Epidermal melanocyte (primary cell): ENCODE results near the gene CAPN1.
A peak's percentile ranks its signal among the peaks of the same experiment; 100 is the strongest.
"Not testable (repeated sequence)": the region's sequence is repeated elsewhere in the genome, so short reads cannot be mapped to it uniquely, and the experiment has no call there.

Source experiments
- DNase-seq: peaks from one replicate; pipeline ENCODE4 v3.0.0; 2011; ENCODE audit warnings: low spot score; ENCODE audit not compliant: insufficient read length

The CAPN1 gene

DNA sequence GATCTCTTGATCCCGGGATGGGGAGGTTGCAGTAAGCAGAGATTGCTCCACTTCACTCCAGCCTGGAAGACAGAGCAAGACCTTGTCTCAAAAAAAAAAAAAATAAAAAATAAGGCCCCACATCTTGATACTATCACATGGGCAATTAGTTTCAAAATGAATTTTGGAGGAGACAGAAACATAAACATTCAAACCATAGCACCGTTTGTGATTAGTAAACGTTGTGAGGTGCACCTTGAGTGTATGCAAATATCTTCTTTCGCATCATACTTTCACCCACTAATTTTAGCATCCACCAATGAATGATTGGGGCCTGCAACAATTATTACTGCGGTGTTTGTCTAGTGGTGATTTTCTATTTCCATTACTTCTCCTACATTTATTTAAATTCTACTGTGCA lies 22.7 kb upstream of the CAPN1 start:
- DNase-seq: no peak

DNA sequence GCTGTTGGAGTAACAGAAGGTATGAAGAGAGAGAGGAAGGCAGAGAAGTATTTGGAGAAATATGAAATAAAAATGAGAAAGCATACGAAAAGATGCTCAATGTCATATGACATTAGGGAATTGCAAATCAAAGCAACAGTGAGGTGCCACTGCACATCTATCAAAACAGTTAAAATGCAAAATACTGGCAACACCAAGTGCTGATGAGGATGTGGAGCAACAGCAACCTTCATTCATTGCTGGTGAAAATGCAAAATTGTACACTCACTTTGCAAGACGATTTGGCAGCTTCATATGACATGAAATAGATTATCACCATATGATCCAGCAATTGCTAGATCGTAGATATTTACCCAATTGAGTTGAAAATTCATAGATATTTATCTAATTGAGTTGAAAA lies 21.1 kb upstream of the CAPN1 start:
- DNase-seq: no peak

DNA sequence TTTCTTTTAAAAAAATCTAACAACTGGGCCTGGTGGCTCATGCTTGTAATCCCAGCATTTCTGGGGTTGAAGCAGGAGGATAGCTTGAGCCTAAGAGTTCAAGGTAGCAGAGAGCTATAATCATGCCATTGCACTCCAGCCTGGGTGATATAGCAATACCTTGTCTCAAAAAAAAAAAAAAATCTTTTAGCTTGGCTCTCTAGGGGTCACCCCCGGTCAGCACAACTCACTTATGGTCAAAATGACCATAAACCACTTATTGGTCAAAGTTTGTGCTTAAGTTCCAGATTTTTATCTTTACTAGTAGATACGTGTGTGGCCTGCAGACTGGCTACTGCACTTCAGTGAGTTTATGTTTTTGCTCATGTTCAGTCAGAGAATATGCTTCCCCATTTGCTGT lies 18.0 kb upstream of the CAPN1 start:
- DNase-seq: no peak

DNA sequence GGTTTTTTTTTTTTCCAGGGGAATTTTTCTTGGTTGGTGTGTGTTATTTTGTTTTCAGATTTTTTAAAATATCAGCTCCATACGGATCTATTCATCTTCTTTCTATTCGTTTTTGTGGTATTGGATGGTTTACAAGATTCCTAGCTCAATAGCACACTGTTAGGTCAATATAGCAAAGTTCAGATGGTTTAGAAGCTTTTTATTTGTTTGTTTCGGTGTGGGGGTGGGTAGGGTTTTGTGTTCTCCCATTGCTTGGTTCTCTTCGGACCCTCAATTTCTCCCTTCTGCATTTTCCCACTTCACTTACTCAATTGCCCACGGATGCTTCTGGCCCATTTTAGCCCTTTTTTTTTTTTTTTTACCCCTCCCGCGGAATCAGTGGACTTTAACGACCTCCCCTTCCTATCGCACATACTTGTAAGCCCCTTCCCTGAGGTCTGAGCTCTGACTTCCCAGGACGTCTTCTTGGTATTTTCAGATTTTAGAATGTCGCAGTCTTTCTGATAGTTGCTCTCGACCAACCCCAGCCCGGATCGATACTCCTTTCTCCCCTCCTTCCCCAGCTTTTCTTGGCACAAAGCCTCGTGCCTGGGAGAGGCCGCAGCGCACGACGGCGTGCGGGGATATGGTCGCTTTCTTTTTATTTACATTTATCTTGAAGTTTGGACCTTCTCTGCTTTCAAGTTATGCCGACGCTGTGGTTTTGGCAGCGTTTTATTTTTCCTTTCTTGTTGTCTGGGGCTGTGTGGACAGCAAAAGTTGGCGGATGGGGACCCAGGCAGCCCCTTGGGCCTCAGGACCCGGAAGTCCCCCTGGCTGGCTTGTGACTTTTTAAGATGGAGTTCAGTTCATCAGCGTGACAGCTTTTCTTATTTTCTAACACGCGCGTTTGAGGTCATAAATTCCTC lies 16.1 kb upstream of the CAPN1 start:
- no peak for DNase-seq

DNA sequence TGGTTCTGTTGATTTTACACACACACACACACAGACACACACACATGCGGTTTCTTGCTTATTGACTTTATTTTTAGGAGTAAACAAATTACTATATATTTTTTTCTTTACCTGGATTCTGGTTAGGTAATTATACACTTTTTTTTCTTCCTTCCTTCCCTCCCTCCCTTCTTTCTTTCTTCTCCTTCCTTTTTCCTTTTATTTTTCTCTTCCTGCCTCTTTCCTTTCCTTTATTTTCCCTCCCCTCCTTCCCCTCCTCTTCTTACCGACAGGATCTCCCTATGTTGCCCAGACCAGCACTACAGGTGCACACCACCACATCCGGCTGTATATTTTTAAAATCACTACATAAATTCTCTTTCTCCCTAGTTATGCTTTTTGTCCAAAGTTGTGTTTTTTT lies 14.8 kb upstream of the CAPN1 start:
- no peak for DNase-seq

DNA sequence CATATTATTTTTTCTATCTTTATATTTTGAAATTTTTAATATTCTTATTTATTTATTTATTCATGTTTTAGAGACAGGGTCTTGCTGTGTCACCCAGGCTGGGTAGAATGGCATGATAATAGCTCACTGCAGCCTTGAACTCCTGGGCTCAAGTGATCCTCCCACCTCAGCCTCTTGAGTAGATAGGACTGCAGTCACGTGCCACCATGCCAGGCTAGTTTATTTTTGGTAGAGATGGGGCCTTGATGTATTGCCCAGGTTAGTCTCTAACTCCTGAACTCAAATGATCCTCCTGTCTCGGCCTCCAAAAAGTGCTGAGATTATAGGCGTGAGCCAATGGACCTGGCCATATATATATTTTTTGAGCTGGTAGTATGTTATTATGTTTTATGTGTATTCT lies 14.1 kb upstream of the CAPN1 start:
- DNase-seq: no peak

DNA sequence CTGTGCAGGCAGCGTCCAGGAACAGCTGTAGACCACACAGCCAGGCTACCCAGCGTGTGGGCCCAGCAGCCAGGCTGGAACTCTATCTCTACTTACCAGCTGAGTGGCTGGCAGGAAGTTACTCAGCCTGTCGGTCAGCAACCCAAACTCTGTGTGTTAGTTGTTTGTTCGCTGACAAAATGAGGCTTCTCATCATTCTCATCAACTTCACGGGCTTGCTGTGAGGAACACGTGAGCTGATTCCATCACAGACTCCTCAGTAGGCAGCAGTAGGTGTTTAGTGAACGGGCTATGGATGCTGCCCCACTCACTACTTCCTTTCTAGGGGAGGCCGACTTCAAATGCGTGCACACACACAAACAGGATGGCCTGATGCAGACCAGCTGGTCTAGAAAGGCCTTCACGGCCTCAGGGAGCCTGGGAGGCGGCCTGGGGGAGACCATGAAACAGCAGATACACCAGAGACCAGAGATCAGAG lies 12.5 kb upstream of the CAPN1 start:
- no peak for DNase-seq

DNA sequence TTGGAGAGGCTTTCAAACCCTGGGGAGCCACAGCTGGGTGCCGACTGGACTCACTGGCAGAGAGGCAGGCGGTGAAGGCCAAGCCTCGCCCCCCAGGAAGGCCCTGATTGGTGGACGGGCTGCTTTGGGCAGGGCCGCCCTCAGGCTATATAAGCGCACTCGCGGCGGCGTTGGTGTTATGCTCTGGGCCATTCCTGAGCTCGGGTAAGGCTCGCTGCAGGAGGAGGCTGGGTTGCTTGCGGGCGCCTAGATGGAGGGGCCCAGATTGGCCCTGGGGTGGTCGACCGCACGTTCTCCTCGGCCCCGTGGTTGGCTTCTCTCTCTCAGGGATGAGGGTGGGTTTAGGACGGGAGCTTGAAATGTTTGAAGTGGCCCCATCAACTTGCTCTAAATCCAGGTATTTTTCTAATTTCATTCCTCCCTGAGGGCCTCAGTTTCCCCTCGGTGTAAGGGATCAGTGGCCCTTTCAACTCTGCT lies 11.6 kb upstream of the CAPN1 start, which contains the start of gene SPDYC:
SPDYC (plus strand) TSS at position 176 of the 477 bp plus-strand sequence. CDS start 1,125 bp downstream, outside the sequence.
- DNase-seq: no peak

DNA sequence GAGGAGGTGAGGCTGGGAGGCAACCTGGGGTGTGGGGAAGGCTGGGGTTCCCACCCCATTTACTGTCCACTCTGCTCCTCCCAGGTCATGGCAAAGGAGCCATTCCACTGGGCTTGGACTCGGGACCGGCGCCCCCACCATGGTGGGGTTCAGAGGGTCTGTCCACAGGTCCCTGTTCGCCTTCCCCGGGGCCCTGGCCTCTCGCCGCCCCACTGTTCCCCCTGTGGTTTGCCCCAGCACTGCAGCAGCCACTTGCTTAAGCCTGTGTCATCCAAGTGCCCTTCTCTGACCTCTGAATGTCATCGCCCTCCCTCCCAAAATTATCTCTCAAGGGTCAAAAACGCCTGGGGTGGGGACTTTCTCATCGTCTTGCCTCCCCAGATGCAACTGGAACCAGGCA lies 9.1 kb upstream of the CAPN1 start:
- no peak for DNase-seq

DNA sequence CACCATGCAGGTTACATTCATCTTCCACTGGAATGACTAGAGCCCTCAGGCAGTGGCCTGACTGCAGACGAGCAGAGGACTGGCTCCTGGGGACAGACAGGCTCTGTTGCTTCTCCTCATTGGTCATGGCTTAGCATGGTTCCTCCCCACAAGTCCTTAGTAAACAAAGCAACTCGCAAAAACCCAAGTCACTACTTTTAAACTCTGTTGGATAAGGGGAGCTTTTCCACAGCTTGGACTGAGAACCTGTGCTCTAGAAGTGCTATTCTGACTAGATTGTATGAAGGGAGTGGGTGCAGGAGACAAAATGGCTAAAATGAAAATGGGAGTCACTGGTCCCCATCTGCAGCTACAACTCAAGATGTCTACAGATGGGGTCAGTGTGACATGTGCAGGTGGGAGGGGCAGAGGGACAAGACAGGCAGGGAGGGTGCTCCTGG lies 7.1 kb upstream of the CAPN1 start:
- DNase-seq: not testable (repeated sequence)

DNA sequence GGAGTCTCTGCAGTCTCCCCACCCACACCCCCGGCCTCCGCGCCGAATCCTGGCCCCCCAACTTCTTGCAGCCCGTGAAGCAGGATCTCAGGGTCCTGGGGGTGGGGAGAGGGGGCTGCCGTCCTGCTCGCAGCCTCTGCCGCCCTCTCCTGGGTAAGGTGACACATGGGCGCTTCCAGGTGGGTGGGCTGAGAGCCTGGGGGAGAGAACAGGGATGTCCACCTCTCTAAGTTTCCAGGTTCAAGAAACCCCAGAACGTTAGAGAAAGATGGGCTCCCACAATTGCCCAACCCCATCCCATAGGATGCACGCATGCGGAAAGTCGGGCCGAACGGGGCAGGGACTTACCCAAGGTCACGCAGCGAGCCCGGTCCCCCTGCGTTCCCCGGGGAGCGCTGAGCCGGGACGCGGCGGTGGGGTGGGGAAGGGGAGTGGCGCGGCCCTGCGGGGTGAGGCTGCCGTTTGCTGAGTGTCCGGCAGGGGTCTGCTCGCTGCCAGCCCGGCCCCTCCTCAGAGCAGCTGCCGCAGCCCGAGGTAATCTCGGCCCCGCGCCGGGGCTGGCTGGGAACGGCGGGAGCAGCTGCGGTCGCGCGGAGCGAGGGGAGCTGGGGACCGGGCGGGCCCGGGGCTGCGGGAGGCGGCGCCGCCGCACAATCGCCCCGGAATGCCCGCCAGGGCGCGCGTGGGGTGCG lies 705 bp upstream of the CAPN1 start:
- peak; percentile 61 for DNase-seq

DNA sequence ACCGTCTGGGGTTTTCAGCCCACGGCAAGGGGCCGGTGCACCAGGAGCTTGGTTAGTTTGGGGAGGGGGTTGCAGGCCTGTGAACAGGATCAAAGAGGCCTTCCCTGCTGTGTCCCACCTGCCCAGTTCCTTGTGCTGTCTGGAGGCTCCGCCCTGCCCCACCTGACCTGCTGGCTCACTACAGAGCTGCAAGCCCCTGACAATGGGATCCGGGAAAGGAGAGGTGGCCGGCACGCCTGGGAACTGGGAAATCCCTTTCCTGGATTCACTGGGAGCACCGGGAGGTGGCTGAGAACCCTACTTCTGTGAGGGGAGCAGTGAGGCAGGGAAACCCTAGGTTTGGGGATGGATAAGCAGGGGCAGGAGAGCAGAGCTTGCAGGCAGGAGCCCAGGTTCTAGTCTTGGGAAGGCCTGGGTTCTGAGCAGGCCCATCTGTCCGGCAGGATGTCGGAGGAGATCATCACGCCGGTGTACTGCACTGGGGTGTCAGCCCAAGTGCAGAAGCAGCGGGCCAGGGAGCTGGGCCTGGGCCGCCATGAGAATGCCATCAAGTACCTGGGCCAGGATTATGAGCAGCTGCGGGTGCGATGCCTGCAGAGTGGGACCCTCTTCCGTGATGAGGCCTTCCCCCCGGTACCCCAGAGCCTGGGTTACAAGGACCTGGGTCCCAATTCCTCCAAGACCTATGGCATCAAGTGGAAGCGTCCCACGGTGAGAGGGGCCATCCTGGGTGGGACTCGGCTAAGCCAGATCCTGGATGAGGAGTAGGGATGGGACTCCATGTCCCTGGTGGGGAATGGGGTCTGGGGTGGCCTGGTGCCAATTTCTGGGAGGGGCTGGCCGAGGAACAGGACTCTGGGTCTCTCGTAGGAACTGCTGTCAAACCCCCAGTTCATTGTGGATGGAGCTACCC lies 786 bp downstream of the CAPN1 start:
- DNase-seq: no peak

DNA sequence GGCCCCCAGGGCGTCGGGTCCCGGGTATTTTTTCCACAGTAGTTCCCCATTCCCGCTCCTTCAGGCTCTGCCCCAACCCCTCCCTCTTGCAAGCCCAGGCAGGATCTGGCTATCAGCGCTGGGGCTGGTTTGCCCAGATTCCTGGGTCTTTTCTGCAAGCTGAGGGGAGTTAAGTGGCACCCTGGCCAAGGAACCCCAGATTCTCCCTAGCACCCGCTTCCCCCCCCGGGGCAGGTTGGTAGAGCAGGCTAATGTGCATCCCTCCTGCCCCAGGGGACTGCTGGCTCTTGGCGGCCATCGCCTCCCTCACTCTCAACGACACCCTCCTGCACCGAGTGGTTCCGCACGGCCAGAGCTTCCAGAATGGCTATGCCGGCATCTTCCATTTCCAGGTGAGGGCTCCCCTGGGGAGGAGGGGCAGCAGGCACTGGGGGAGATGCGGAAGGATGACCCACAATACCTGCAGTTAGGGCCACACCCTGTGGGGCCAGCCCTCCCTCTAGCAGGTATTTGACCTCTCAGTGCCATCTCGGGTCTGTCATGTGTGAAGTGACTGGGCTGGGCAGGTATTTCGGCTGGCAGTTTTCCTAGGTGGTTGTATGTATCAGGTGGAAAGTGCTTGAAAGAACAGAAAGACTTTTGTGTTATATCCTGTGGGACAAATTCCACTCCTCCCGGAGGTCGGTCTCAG lies 1.6 kb downstream of the CAPN1 start:
- no peak for DNase-seq

DNA sequence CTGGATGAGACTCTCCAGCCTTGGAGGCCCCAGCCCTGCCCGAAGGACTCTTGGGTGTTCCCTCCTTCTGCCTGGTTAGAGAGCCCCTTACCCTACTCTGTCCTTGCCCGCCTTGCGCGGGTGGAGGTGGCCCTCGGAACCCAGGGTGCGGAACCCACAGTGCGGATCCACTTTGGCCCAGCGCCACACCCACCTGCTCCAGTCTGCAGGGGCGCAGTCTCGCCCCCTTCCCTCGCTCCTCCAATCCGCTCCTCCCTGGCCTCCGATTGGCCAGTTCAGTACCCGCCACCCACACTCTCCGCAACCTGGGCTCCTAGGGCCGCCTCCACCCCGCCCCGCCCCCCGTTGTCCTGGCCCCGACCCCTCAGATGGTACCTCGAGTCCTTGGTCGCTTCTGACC lies 2.4 kb downstream of the CAPN1 start:
- no peak for DNase-seq

DNA sequence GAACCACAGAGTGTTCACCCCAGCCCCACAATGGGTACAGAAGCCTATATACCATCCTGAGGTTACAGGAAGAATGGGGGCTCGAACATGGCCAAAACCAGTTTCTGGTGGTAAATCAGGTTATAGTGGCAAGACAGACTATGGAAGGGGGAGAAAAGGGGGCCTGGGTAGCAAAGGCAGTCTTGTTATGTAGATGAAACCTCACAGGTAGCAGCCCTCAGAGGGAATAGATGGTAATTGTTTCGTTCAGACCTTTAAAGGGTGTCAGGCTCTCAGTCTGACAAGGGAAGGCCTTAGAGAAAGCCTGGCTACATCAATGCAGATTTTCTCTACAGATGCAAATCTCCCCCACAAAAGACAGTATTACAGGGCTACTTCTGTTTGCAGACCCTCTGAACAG lies 3.4 kb downstream of the CAPN1 start:
- no peak for DNase-seq

DNA sequence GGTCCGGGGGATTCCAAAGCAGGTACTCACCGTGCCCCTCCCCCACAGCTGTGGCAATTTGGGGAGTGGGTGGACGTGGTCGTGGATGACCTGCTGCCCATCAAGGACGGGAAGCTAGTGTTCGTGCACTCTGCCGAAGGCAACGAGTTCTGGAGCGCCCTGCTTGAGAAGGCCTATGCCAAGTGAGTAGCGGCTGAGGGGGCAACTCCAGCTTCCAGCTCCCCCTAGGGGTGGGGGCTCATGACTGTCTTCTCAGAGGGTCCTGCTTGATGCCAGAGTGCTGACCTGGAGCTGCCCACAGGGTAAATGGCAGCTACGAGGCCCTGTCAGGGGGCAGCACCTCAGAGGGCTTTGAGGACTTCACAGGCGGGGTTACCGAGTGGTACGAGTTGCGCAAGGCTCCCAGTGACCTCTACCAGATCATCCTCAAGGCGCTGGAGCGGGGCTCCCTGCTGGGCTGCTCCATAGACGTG lies 4.2 kb downstream of the CAPN1 start:
- no peak for DNase-seq

DNA sequence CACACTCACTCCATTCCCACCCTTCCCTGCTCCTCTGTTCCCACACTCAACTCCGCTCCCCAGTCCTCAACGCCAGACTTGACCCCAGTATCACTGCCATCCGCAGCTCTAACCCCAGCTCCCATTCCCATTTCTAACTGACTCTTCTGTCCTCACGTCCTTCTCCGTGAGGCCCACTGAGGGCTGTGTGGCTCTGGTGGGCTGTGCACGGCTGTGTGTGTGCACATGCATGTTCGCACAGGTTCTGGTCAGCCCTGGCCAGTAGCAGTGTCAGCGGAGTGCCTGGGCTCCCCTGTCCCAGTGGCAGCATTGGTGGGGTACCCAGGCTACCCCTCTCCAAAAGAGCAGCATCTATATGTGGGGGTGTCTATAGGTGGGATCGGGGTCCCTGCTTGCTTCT lies 5.0 kb downstream of the CAPN1 start:
- no peak for DNase-seq

DNA sequence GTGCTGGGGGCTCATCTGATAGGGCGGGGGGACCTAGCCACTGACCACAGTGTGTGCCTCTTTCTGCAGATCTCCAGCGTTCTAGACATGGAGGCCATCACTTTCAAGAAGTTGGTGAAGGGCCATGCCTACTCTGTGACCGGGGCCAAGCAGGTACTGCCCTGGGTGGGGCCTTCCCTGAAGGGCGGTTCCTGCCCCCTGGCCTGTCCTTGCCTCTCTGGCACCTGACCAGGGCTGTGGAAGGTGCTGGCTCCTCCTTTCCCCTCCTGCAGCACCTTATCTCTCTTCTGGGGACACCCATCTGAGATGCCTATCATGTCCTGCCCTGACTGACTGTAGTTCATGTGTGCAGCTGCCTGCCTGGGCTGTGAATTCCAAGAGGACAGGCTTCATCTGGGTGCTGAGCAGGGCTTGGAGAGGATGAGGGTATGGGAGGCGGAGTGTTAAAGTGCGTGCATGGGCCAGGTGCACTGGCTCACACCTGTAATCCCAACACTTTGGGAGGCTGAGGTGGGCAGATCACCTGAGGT lies 5.5 kb downstream of the CAPN1 start:
- no peak for DNase-seq

DNA sequence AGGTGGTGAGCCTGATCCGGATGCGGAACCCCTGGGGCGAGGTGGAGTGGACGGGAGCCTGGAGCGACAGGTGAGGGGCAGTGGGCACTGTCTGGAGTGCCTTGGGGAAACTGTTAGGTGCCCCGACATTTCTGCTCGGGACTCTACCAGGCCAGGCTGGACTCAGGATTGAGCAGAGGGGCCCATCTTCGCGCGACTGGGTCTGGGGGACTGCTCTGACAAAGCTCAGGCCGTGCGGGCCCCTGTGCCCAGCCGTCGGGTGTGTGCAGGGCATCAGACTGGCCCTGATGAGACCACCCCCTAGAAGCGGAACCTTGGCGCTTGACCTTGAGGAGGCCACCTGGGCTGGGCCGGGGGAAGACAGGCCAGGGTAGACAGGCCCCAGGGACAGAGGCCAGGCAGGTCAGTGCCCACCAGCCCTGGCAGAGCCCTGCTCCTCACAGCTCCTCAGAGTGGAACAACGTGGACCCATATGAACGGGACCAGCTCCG lies 6.3 kb downstream of the CAPN1 start:
- DNase-seq: no peak

DNA sequence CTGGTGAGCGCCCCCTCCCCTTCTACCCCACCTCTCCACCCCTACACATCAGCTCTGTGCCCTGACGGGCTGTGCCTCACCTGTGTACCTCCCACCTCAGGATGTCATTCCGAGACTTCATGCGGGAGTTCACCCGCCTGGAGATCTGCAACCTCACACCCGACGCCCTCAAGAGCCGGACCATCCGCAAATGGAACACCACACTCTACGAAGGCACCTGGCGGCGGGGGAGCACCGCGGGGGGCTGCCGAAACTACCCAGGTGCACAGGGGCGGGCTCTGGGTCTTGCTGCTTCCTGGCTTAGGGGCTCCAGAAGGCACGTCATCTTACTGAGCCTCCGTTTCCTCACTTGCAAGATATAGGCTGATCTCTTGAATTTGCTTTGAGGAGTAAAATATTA lies 6.8 kb downstream of the CAPN1 start:
- no peak for DNase-seq
